H9 (cell line): ENCODE results near the gene HEG1. TPM values are rescaled to one million over a fixed set of nuclear protein-coding genes. Genes with fewer than 3 reads are reported as not detected.

Experiments used
- DNase-seq: peaks from one replicate; pipeline ENCODE4 v3.0.0-alpha.2; 2017
- H2AFZ ChIP-seq: one replicate; pipeline ENCODE4 v1.6.1; 2013; ENCODE audit warnings: mild to moderate bottlenecking, low read length, control low read depth, moderate library complexity
- H2AK5ac ChIP-seq: 2 replicates; pipeline ENCODE4 v1.6.1; 2013; ENCODE audit warnings: low read length, control low read depth, mixed read lengths; ENCODE audit not compliant: insufficient read length
- H2BK120ac ChIP-seq: one replicate; pipeline ENCODE4 v1.6.1; 2013; ENCODE audit warnings: low read depth, mild to moderate bottlenecking, low read length, control low read depth, inconsistent platforms; ENCODE audit not compliant: poor library complexity, severe bottlenecking
- H2BK12ac ChIP-seq: 2 replicates; pipeline ENCODE4 v1.6.1; 2013; ENCODE audit warnings: low read length, control low read depth, mixed read lengths, low read depth; ENCODE audit not compliant: insufficient read length
- H2BK15ac ChIP-seq: 2 replicates; pipeline ENCODE4 v1.6.1; 2013; ENCODE audit warnings: low read depth, low read length, control low read depth
- H2BK20ac ChIP-seq: one replicate; pipeline ENCODE4 v1.6.1; 2013; ENCODE audit warnings: low read depth, mild to moderate bottlenecking, low read length, control low read depth, inconsistent platforms; ENCODE audit not compliant: poor library complexity, severe bottlenecking
- H2BK5ac ChIP-seq: 2 replicates; pipeline ENCODE4 v1.6.1; 2013; ENCODE audit warnings: low read length, control low read depth, mixed read lengths; ENCODE audit not compliant: insufficient read length
- H3K14ac ChIP-seq: 2 replicates; pipeline ENCODE4 v1.6.1; 2013; ENCODE audit warnings: low read length, control low read depth; ENCODE audit not compliant: insufficient read depth
- H3K18ac ChIP-seq: 2 replicates; pipeline ENCODE4 v1.6.1; 2013; ENCODE audit warnings: low read depth, mild to moderate bottlenecking, mixed read lengths, low read length, control low read depth; ENCODE audit not compliant: insufficient read length
- H3K23ac ChIP-seq: 2 replicates; pipeline ENCODE4 v1.6.1; 2013; ENCODE audit warnings: low read length, control low read depth, mixed read lengths, low read depth; ENCODE audit not compliant: insufficient read length
- H3K23me2 ChIP-seq: 2 replicates; pipeline ENCODE4 v1.6.1; 2013; ENCODE audit warnings: low read depth, mild to moderate bottlenecking, mixed read lengths, low read length, control low read depth; ENCODE audit not compliant: insufficient read length, poor library complexity, severe bottlenecking
- H3K27ac ChIP-seq: 2 replicates; pipeline ENCODE4 v1.5.1; 2013; ENCODE audit warnings: low read length, control low read depth, mixed read lengths, low read depth; ENCODE audit not compliant: insufficient read length
- H3K27me3 ChIP-seq: 2 replicates; pipeline ENCODE4 v1.6.1; 2013; ENCODE audit warnings: low read length, control low read depth, inconsistent platforms; ENCODE audit not compliant: insufficient read depth
- H3K4ac ChIP-seq: 2 replicates; pipeline ENCODE4 v1.6.1; 2013; ENCODE audit warnings: low read depth, mild to moderate bottlenecking, control low read depth, inconsistent platforms, low read length, moderate library complexity
- H3K4me1 ChIP-seq: 2 replicates; pipeline ENCODE4 v1.6.1; 2013; ENCODE audit warnings: low read length, control low read depth, inconsistent platforms; ENCODE audit not compliant: insufficient read depth
- H3K4me2 ChIP-seq: 2 replicates; pipeline ENCODE4 v1.6.1; 2013; ENCODE audit warnings: low read length, control low read depth, mixed read lengths; ENCODE audit not compliant: insufficient read length, insufficient read depth
- H3K56ac ChIP-seq: 2 replicates; pipeline ENCODE4 v1.6.1; 2013; ENCODE audit warnings: low read depth, mild to moderate bottlenecking, mixed read lengths, low read length, control low read depth; ENCODE audit not compliant: insufficient read length
- H3K79me1 ChIP-seq: 2 replicates; pipeline ENCODE4 v1.6.1; 2013; ENCODE audit warnings: low read depth, mild to moderate bottlenecking, moderate library complexity, low read length, control low read depth, inconsistent platforms; ENCODE audit not compliant: insufficient read depth, poor library complexity, severe bottlenecking
- H3K79me2 ChIP-seq: 2 replicates; pipeline ENCODE4 v1.6.1; 2013; ENCODE audit warnings: low read length, control low read depth, inconsistent platforms; ENCODE audit not compliant: insufficient read depth
- H3K9ac ChIP-seq: 2 replicates; pipeline ENCODE4 v1.6.1; 2013; ENCODE audit warnings: low read length, control low read depth, mixed read lengths; ENCODE audit not compliant: insufficient read length; ENCODE audit errors: extremely low read depth
- H3K9me3 ChIP-seq: one replicate; pipeline ENCODE4 v1.6.1; 2013; ENCODE audit warnings: low read depth, low read length, inconsistent platforms; ENCODE audit not compliant: control insufficient read depth
- H3T11ph ChIP-seq: one replicate; pipeline ENCODE4 v1.6.1; 2013; ENCODE audit warnings: mild to moderate bottlenecking, low read length, control low read depth, inconsistent platforms
- H4K20me1 ChIP-seq: one replicate; pipeline ENCODE4 v1.6.1; 2013; ENCODE audit not compliant: control insufficient read depth, insufficient read length, insufficient read depth
- H4K5ac ChIP-seq: 2 replicates; pipeline ENCODE4 v1.6.1; 2013; ENCODE audit warnings: low read depth, mild to moderate bottlenecking, mixed read lengths, low read length, control low read depth; ENCODE audit not compliant: insufficient read length
- H4K8ac ChIP-seq: replicated peaks from 2 replicates; pipeline ENCODE4 v1.6.1; 2013; ENCODE audit warnings: low read length, control low read depth, mixed read lengths, low read depth; ENCODE audit not compliant: insufficient read length
- H4K91ac ChIP-seq: 2 replicates; pipeline ENCODE4 v1.6.1; 2013; ENCODE audit warnings: low read depth, mild to moderate bottlenecking, moderate library complexity, mixed read lengths, low read length, control low read depth; ENCODE audit not compliant: insufficient read length
- H3K27ac Mint-ChIP-seq, 3 experiments: 2 replicates in 2 of 3; 3 replicates in 1 of 3; pipeline ENCODE4 v1.8.0; 2020 to 2021; ENCODE audit warnings: mixed read lengths in 3 of 3, mild to moderate bottlenecking in 1 of 3, moderate library complexity in 1 of 3
- H3K27me3 Mint-ChIP-seq: 2 replicates; pipeline ENCODE4 v1.8.0; 2021; ENCODE audit warnings: low read depth, mild to moderate bottlenecking, moderate library complexity, mixed read lengths
- H3K36me3 Mint-ChIP-seq, 3 experiments: 2 replicates in 2 of 3; 3 replicates in 1 of 3; pipeline ENCODE4 v1.8.0; 2020 to 2021; ENCODE audit warnings: low read depth in 3 of 3, mixed read lengths in 3 of 3; ENCODE audit not compliant: insufficient read depth in 1 of 3
- H3K4me1 Mint-ChIP-seq, 2 experiments: 2 replicates each; pipeline ENCODE4 v1.8.0; 2020; ENCODE audit warnings: mixed read lengths in 2 of 2
- H3K4me3 Mint-ChIP-seq, 2 experiments: 2 replicates in 1 of 2; 3 replicates in 1 of 2; pipeline ENCODE4 v1.8.0; 2020 to 2021; ENCODE audit warnings: mild to moderate bottlenecking in 2 of 2, mixed read lengths in 2 of 2, moderate library complexity in 1 of 2
- H3K9me3 Mint-ChIP-seq, 2 experiments: 2 replicates in 1 of 2; 3 replicates in 1 of 2; pipeline ENCODE4 v1.8.0; 2020; ENCODE audit warnings: mild to moderate bottlenecking in 2 of 2, mixed read lengths in 2 of 2, moderate library complexity in 1 of 2
- CTCF ChIP-seq: fragments of 200-600 bp; sonication (generic); conservative IDR thresholded peaks from 3 replicates; pipeline ENCODE4 v1.8.0; 2021; ENCODE audit warnings: antibody characterized with exemption, mild to moderate bottlenecking
- WGBS: extraction: QIAGEN DNeasy Blood & Tissue Kit; methylation state at CpG from one replicate; pipeline ENCODE4 v1.1.7; 2013; ENCODE audit warnings: missing lambda C conversion rate, low lambda C conversion rate, mixed read lengths; ENCODE audit not compliant: insufficient read length; ENCODE audit errors: extremely low coverage; 5-methylcytosine and 5-hydroxymethylcytosine counted together
- total RNA-seq: library from RNA; stranded (reverse); gene quantifications from 2 replicates; pipeline ENCODE4 v1.2.1, GENCODE V29; 2021

Gene HEG1
- total RNA-seq, 1 experiment from 2014 or later: 10.3 TPM

GRCh38 chr3:125050488-125051090 lies 5.2 kb downstream of the HEG1 start:
- Histone ChIP-seq H2BK120ac (no peak overlapping the region), H2AK5ac (no peak overlapping the region), H3T11ph (no peak overlapping the region), H4K20me1 (no peaks in the 10 kb centered on the region), H4K5ac (no peak overlapping the region), H3K14ac (no peak overlapping the region), H2BK12ac (no peak overlapping the region), H3K4ac (no peak overlapping the region), H3K56ac (no peak overlapping the region), H2BK15ac (no peak overlapping the region), H3K9me3 (no peaks in the 10 kb centered on the region), H4K8ac (no peak overlapping the region), H3K79me1 (no peaks in the 10 kb centered on the region), H2BK20ac (no peak overlapping the region), H3K9ac (no peak overlapping the region), H2AFZ (no peak overlapping the region), H3K4me1 (peaks cover 17% of the 10 kb centered on the region; the same call in 1 of the 2 replicates), H3K23ac (no peak overlapping the region), H3K23me2 (peaks cover 7% of the 10 kb centered on the region), H3K27me3 (peaks cover 7% of the 10 kb centered on the region; the same call in 1 of the 2 replicates), H3K4me2 (no peak overlapping the region), H2BK5ac (no peak overlapping the region), H4K91ac (no peak overlapping the region), H3K27ac (no peak overlapping the region), H3K18ac (no peak overlapping the region), H3K79me2 (no peaks in the 10 kb centered on the region)
- peak; percentile 10; the same call in 1 of the 3 replicates for TF ChIP-seq CTCF
- Mint-ChIP-seq H3K4me3 (no peak overlapping the region; a peak in 1 of 5 replicates), H3K36me3 (peaks cover 0 to 4% (median 2%) of the 10 kb centered on the region in 3 experiments; a peak in 3 of 7 replicates), H3K27ac (no peak overlapping the region), H3K4me1 (peaks cover 48 to 52% of the 10 kb centered on the region in 2 experiments), H3K27me3 (peaks cover 19% of the 10 kb centered on the region), H3K9me3 (no peaks in the 10 kb centered on the region)
- WGBS: no CpG with 5 or more reads among the region's 6 CpGs
- DNase-seq: no peak
